AG09309 (cell line): ENCODE results near the gene TMPRSS3.

Experiments used
- DNase-seq: peaks from one replicate; pipeline ENCODE4 v3.0.0-alpha.2; 2010; ENCODE audit warnings: low read depth
- H3K4me3 ChIP-seq: 2 replicates; pipeline ENCODE4 v1.5.1; 2011; ENCODE audit warnings: mild to moderate bottlenecking, low read depth, low read length, moderate library complexity; ENCODE audit not compliant: control insufficient read depth
- CTCF ChIP-seq: IDR thresholded peaks from 2 replicates; pipeline ENCODE4 v1.5.1; 2011; ENCODE audit warnings: mild to moderate bottlenecking, low read depth, low read length, inconsistent platforms; ENCODE audit not compliant: insufficient read depth, control insufficient read depth; ENCODE audit errors: missing control alignments

TMPRSS3 gene

GRCh38 chr21:42414928-42415769 is 19.3 kb upstream of the TMPRSS3 start:
- no peak overlapping the region for H3K4me3 ChIP-seq
- no peak for DNase-seq
- no peak for TF ChIP-seq CTCF

DNA sequence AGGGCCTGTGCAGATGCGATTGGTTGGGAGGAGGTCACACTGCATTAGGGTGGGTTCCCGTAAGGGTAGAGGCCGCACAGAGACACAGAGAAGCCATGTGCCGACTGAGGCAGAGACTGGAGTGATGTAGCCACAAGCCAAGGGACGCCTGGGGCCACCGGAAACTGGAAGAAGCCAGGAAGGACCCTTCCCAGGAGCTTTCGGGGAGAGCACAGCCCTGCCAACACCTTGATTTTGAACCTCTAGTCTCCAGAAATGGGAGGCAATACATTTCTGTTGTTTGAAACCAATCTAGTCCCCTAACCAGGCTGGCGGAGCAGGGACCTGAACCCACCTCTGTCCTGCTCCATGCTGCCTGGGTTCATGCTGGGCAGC is 18.7 kb upstream of the TMPRSS3 start:
- DNase-seq = no peak
- TF ChIP-seq CTCF = no peak
- no peak overlapping the region for H3K4me3 ChIP-seq

- TF ChIP-seq CTCF = no peak
- DNase-seq = no peak
- H3K4me3 ChIP-seq = no peak overlapping the region
Measured at GRCh38 chr21:42414066-42414465, 18.2 kb upstream of the TMPRSS3 start.

DNA sequence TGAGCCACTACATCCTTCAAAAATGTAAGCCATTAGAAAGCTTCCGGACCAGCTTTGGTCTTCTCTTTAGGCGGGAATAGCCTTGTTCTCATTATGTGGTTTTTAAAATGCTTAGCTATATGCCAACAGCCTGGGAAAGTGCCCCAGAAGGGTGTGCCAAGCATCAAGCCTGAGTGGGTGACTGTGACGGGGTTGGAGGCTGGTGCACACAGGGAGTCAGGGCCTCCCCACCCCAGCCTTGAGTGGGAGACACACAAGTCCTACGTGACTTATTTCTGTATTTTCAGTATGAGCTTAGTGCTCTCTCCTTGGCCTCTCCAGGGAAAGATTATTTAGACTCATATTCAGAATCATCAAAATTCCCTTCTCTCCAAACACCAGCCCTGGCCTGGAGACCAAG is 17.6 kb upstream of the TMPRSS3 start:
- no peak overlapping the region for H3K4me3 ChIP-seq
- DNase-seq = no peak
- TF ChIP-seq CTCF = no peak

DNA sequence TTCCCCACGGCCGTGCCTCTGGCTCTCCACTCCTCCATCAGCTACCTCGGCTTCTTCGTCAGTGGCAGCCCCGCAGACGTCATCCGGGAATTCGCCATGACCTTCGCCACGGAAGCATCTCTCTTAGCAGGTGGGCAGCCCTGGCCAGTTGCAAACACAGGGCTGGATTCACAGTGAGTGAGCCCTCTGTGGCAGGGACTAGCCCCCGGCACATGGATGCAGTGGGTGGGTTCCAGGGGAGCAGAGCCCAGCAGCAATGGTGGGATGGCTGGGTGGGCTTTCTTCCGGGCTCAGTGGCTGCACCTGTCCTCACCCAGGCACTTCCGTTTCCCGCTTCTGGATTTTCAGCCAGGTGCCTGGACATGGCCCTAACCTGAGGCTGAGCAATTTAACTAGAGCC is 17.2 kb upstream of the TMPRSS3 start:
- no peak overlapping the region for H3K4me3 ChIP-seq
- TF ChIP-seq CTCF = no peak

GRCh38 chr21:42412636-42412933 is 16.7 kb upstream of the TMPRSS3 start:
- no peak for DNase-seq
- no peak for TF ChIP-seq CTCF
- no peak overlapping the region for H3K4me3 ChIP-seq

More for the DNA sequence above, 17.2 kb upstream of the TMPRSS3 start:
- no peak for DNase-seq
